Activated naive CD8-positive, alpha-beta T cell (primary cell): ENCODE results near the gene AADAC.
"Not testable (repeated sequence)": the region's sequence is repeated elsewhere in the genome, so short reads cannot be mapped to it uniquely, and the experiment has no call there.

Source experiments
- H3K27ac Mint-ChIP-seq: one replicate; pipeline ENCODE4 v1.8.0; 2021; ENCODE audit warnings: mixed read lengths
- H3K27me3 Mint-ChIP-seq: one replicate; pipeline ENCODE4 v1.8.0; 2021; ENCODE audit warnings: mixed read lengths
- H3K36me3 Mint-ChIP-seq: one replicate; pipeline ENCODE4 v1.8.0; 2021; ENCODE audit warnings: mixed read lengths
- H3K4me1 Mint-ChIP-seq: one replicate; pipeline ENCODE4 v1.8.0; 2021; ENCODE audit warnings: low read depth, mixed read lengths
- H3K4me3 Mint-ChIP-seq: one replicate; pipeline ENCODE4 v1.8.0; 2021; ENCODE audit warnings: mild to moderate bottlenecking, mixed read lengths
- H3K9me3 Mint-ChIP-seq: one replicate; pipeline ENCODE4 v1.8.0; 2021; ENCODE audit warnings: low read depth, mixed read lengths

AADAC gene, protein sequence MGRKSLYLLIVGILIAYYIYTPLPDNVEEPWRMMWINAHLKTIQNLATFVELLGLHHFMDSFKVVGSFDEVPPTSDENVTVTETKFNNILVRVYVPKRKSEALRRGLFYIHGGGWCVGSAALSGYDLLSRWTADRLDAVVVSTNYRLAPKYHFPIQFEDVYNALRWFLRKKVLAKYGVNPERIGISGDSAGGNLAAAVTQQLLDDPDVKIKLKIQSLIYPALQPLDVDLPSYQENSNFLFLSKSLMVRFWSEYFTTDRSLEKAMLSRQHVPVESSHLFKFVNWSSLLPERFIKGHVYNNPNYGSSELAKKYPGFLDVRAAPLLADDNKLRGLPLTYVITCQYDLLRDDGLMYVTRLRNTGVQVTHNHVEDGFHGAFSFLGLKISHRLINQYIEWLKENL

DNA sequence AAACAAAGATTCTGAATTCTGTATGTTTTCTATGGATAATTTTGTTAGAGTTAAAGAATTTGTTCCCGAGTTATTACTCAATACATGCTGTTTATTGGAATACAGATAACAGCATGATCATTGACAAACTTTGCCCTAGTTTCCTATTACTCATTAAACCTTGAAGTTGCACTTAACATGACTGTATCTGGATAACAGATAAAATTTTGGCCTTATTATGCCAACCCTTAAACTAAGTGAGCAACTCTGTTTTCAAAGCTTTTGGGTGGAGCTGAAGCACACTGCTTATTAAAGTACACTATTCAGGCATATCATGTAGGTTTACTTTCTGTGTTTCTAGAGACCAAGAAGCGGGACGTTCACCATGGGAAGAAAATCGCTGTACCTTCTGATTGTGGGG lies at the start of gene AADAC:
AADAC (plus strand) TSS at position 318 of the 400 bp plus-strand sequence; CDS start at position 365, 47 bp downstream.
- Mint-ChIP-seq H3K4me3 (no peak within 1 kb of the TSS), H3K9me3 (no peaks in the 10 kb centered on the region), H3K27ac (no peak within 1 kb of the TSS), H3K27me3 (peaks cover 2% of the 10 kb centered on the region), H3K36me3 (no peaks in the 10 kb centered on the region), H3K4me1 (no peaks in the 10 kb centered on the region)

DNA sequence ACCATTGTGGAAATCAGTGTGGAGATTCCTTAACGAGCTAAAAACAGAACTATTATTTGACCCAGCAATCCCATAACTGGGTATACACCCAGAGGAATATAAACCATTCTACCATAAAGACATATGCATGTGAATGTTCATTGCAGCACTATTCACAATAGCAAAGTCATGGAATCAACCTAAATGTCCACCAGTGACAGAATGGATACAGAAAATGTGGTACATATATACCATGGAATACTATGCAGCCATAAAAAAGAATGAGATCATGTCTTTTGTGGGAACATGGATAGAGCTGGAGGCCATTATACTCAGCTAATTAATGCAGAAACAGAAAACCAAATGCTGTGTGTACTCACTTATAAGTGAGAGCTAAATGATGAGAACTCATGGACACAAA lies 49.2 kb upstream of the AADAC start:
- not testable (repeated sequence) for H3K9me3 Mint-ChIP-seq, H3K36me3 Mint-ChIP-seq, H3K27ac Mint-ChIP-seq, H3K27me3 Mint-ChIP-seq, H3K4me1 Mint-ChIP-seq, H3K4me3 Mint-ChIP-seq

DNA sequence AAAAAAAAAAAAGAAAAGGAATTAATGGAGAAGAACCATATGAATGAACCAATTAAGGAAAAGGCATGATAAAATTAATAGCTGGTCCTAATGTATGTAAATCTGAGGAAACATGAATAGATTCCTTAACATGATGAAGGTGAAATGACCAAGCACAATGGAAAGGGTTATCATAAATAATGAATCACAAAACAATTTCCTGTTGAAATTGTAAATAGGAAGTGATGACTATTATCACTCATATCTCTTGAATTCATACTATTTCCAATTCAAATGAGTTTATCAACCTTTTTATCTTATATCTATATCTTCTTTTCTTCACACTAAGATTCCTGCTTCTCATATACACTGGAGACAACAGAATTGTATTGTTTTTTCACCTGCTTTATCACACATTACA lies 48.2 kb upstream of the AADAC start:
- Mint-ChIP-seq H3K27me3 (no peaks in the 10 kb centered on the region), H3K4me3 (no peak overlapping the region), H3K9me3 (no peaks in the 10 kb centered on the region), H3K4me1 (no peaks in the 10 kb centered on the region), H3K27ac (no peak overlapping the region), H3K36me3 (no peaks in the 10 kb centered on the region)

DNA sequence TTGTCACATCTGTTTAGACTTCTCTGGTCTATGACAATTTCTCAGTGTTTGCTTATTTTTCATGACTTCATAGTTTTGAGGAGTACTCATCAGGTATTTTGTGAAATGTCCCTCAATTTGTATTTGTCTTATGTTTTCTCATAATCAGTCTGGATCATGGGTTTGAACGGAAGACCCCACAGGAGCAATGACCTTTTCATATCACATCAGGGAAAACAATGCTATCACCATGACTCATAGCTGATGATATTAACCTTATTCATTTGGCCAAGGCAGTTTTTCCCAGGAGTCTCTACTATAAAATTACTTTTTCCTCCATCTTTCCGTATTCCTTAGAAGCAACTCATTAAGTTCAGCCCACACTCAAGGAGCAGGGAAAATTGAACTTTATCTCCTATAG lies 47.5 kb upstream of the AADAC start:
- Mint-ChIP-seq H3K4me1 (no peaks in the 10 kb centered on the region), H3K4me3 (no peak overlapping the region), H3K27me3 (no peaks in the 10 kb centered on the region), H3K27ac (no peak overlapping the region), H3K9me3 (no peaks in the 10 kb centered on the region), H3K36me3 (no peaks in the 10 kb centered on the region)

DNA sequence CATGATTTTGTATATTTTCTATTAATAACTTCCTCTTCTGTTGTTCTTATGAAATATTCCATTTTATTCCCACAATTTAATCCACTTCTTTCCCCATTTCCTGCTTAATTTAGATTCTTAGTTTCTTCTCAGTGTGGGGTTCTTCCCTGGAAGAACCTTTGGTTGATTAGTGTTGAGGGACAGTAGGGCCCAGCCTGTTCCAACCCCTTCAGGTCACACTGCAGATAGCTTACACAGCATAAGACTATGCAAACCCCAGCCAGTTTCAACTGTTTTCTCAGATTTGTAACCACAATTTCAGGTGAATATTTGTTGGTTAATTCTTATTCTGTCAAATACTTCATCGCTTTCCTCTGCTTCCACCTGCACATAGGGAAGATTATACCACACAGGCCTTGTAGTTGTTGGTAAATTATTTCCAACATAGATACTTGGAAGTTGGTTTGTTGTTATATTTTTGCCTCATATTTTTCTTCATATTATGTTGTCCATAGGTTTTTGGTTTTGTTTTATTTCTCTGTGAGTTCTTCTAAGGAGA lies 45.5 kb upstream of the AADAC start:
- H3K36me3 Mint-ChIP-seq: no peaks in the 10 kb centered on the region
- H3K4me1 Mint-ChIP-seq: no peaks in the 10 kb centered on the region
- no peaks in the 10 kb centered on the region for H3K9me3 Mint-ChIP-seq
- no peak overlapping the region for H3K27ac Mint-ChIP-seq
- H3K27me3 Mint-ChIP-seq: no peaks in the 10 kb centered on the region
- H3K4me3 Mint-ChIP-seq: no peak overlapping the region

DNA sequence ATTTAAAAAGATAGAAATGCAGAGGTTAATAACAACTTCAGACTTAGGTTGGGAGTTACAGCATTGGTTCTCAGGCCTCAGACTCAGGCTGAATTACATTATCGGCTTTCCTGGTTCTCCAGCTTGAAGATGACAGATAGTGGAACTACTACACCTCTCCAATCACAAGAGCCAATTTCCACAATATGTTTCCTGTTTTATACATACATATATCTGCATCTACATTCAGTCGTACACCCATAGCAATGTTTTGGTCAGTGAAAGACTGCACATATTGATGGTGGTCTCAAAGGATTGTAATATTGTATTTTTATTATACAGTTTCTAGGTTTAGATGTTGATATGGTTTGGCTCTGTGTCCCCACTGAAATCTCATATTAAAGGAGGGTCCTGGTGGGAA lies 44.7 kb upstream of the AADAC start:
- peaks cover 2% of the 10 kb centered on the region for H3K27me3 Mint-ChIP-seq
- H3K27ac Mint-ChIP-seq: no peak overlapping the region
- no peaks in the 10 kb centered on the region for H3K9me3 Mint-ChIP-seq
- H3K4me3 Mint-ChIP-seq: no peak overlapping the region
- no peaks in the 10 kb centered on the region for H3K4me1 Mint-ChIP-seq
- H3K36me3 Mint-ChIP-seq: no peaks in the 10 kb centered on the region

DNA sequence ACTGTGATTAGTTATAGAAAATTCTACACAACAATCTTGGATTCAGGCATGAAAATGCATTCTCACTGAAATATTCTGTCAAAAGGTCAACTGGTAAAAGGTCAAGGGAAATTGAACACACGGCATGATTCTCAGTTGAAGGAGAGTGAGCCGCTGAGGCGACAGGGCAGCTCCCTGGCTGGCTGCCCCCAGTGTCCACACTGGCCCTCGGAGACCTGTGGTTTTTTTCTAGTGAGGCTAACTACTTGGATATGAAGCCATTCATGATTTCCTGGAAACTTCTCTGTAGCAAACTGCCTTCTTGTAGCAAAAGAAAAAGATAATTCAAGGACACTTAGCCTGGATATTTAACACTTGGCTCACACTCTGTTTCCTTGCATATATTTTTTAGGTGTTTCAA lies 43.0 kb upstream of the AADAC start:
- Mint-ChIP-seq H3K9me3 (no peaks in the 10 kb centered on the region), H3K36me3 (no peaks in the 10 kb centered on the region), H3K27me3 (peaks cover 4% of the 10 kb centered on the region), H3K4me3 (no peak overlapping the region), H3K4me1 (no peaks in the 10 kb centered on the region), H3K27ac (no peak overlapping the region)

DNA sequence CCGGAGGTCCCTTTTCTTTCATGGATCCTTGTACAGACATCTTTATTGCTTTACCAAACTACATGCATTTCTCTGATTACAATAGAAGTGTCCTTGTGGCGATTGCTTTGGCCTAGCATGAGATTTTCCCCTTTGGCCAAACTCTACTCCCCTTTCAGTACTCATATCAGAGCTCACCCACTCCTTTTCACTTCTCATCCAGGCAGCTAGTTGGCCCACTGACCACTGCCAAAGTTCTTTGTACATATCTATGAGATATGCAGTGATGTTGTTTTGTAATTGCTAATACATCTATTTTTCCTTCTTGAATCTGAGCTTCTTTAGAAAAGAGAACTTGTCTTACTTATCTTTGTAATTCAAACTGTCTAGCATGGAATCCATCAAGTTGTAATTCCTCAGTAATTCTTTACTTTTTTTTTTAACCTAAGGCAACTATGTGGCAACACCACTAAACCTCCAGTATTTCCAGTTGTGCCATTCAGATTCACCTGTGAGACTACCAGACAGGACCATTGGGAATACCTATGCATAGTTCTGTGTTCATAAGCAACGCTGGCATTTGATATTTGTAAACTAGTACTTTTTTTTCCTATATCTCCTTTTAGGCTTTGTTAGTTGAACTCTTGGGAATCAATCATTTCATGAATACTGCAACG lies 41.0 kb upstream of the AADAC start:
- no peak overlapping the region for H3K4me3 Mint-ChIP-seq
- H3K36me3 Mint-ChIP-seq: no peaks in the 10 kb centered on the region
- H3K9me3 Mint-ChIP-seq: no peaks in the 10 kb centered on the region
- peaks cover 4% of the 10 kb centered on the region for H3K27me3 Mint-ChIP-seq
- no peak overlapping the region for H3K27ac Mint-ChIP-seq
- no peaks in the 10 kb centered on the region for H3K4me1 Mint-ChIP-seq

DNA sequence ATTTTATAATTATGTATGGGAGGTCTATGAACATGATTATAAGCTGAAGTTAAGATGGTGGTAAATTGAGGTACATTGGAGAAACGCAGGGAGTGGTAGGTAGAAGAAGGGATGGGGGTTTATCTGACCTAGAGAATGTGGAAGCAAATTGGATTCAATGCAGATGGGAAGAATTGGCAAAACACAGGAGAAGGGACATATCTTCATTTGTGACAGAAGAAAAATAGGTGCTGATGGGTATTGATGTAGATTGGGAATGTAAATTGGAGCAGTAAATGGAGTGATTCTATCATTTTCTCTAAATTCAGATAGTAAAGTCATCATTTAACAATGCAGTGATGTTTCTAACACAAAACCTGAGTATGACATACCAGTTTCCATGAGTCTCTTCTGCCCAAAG lies 39.7 kb upstream of the AADAC start:
- Mint-ChIP-seq H3K4me1 (no peaks in the 10 kb centered on the region), H3K9me3 (no peaks in the 10 kb centered on the region), H3K27ac (no peak overlapping the region), H3K27me3 (peaks cover 4% of the 10 kb centered on the region), H3K4me3 (no peak overlapping the region), H3K36me3 (no peaks in the 10 kb centered on the region)

DNA sequence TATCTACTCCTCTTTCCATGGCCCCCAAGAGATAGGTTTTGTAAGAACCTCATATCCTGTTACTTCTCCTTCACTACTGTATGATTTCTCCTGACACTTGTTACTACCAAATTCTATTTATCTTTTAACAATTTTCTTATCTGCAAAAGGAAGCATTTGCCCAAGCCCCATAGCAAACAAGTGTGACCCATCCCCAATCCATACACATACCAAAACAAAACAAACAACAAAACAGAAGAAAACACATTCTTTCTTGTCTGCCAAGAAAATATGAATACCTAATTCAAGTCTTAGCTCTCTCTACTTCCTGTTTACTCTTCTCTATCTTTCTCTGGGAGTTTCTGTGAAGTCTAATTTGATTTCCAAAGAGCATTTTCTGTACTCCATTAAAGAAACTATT lies 39.0 kb upstream of the AADAC start:
- Mint-ChIP-seq H3K27me3 (peaks cover 4% of the 10 kb centered on the region), H3K4me1 (no peaks in the 10 kb centered on the region), H3K36me3 (no peaks in the 10 kb centered on the region), H3K4me3 (no peak overlapping the region), H3K9me3 (no peaks in the 10 kb centered on the region), H3K27ac (no peak overlapping the region)

DNA sequence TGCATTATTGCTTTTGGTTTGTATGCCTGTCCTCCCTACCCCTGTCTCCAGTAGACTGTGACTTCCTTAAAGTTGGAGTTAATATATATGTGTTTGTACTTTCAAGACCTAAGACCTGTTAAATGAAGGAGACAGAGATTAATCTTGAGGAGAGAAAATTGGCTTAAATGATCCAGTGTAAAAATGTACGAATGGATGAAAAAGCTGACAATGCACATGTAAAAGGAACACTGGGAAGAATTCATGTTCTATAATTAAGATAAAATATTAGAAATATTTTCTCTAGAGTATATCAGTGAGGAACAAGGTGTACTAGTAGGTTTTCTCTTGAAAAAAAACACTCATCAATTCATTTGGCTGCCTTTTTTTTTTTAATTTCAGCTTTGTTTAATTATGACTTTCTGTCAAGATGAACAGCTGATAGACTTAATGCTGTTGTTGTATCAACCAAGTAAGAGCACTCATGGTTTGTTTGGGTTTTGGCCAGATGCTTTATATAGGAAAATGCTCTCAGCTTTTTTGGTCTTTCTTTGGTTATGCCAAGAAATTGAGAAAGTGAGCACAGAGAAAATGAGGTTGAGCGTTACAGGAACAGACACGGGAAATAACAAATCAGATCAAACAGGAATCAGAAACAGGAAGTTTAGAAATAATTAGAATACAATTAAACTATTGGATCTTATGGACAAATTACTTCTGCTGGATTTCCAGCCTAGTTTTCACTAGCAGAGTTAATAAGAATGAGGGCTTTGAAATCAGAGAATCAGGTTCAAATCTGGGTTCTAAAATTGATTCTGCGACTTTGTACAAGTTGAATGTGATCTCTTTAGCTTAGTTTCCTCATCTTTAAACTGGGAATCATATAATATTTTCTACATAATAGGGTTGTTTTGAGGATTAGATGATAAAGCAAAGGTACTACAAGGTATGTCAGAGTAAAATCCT lies 38.3 kb upstream of the AADAC start:
- Mint-ChIP-seq H3K27ac (no peak overlapping the region), H3K4me1 (no peaks in the 10 kb centered on the region), H3K4me3 (no peak overlapping the region), H3K9me3 (no peaks in the 10 kb centered on the region), H3K27me3 (peaks cover 4% of the 10 kb centered on the region), H3K36me3 (no peaks in the 10 kb centered on the region)

DNA sequence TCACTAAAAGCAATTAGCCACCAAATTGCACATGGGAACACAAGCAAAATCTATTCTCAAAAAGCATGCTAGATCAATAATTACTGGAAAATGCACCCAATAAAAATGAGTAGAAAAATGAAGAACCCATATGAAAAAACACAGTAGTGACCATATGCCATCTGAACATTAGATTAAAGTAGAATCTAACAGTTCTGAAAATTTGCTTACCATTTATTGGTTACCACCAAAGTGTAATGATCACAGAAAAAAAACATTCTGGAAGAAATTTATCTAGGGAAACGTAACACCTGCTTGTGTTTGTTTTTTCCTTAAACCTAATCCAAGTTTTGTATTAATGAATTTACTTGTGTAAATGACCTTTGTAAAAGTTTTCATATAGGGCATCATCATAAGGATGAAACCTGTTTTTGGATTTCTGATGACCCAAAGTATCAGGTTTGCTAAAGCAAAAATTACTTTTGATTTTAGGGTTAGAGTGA lies 37.6 kb upstream of the AADAC start:
- H3K4me3 Mint-ChIP-seq: no peak overlapping the region
- H3K36me3 Mint-ChIP-seq: no peaks in the 10 kb centered on the region
- H3K27me3 Mint-ChIP-seq: peaks cover 4% of the 10 kb centered on the region
- H3K4me1 Mint-ChIP-seq: no peaks in the 10 kb centered on the region
- no peak overlapping the region for H3K27ac Mint-ChIP-seq
- H3K9me3 Mint-ChIP-seq: no peaks in the 10 kb centered on the region

DNA sequence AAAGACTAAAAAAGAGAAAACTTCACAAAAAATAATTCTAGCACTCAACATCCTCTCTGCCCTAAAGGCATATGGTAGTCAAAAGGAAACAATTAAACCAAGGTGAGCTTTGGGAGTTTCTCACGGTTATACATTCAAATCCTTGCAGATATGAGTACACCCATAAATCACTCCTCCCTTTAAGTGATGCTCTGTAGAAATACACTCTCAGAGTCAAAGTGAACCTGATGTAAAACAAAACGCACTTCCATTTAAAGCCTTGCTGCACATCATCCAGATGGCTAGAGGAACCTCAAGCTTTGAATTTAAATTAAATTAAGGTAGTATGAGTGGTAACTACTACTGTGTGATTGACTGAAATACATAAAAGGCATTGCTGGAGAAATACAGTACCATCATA lies 36.0 kb upstream of the AADAC start:
- H3K27ac Mint-ChIP-seq: no peak overlapping the region
- H3K4me1 Mint-ChIP-seq: no peaks in the 10 kb centered on the region
- H3K9me3 Mint-ChIP-seq: no peaks in the 10 kb centered on the region
- no peaks in the 10 kb centered on the region for H3K36me3 Mint-ChIP-seq
- no peak overlapping the region for H3K4me3 Mint-ChIP-seq
- H3K27me3 Mint-ChIP-seq: peaks cover 4% of the 10 kb centered on the region

DNA sequence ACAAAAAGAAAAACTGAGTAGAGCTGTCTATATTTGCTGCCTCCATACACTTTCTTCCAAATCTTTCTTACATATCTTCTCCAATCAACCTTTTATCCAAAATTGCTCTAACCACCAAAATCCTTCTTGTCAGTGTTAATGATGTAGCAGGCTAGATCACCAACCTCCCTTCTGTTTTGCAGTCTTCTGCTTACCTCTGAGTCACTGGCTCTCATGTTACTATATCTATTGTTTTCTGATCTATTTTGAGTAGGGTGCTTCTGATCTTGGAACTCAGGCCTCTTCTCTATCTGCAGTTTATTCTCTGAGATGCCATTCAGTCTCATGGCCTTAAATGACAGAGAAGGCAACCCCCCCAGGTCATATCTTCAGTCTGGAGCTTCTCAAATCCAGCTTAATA lies 26.3 kb upstream of the AADAC start:
- H3K9me3 Mint-ChIP-seq: no peaks in the 10 kb centered on the region
- no peak overlapping the region for H3K4me3 Mint-ChIP-seq
- no peaks in the 10 kb centered on the region for H3K4me1 Mint-ChIP-seq
- H3K36me3 Mint-ChIP-seq: no peaks in the 10 kb centered on the region
- no peaks in the 10 kb centered on the region for H3K27me3 Mint-ChIP-seq
- no peak overlapping the region for H3K27ac Mint-ChIP-seq

DNA sequence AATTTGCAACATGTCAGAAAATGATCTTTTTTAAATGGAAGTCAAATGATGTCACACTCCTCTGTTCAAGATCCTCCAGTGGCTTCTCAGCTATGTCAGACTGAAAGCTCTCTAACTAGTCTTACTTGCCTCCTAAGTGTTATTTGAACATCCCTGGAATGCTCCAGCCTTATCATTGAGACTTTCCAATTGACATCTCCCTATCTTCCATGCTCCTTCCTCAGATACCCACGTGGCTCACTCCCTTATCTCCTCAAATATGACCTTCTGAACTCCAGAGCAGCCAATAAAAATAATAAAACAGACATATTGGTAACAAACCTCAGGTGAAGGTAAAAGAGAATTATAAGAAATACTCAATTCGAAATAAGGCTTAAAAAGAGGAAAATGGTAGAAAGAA lies 25.5 kb upstream of the AADAC start:
- H3K9me3 Mint-ChIP-seq: no peaks in the 10 kb centered on the region
- no peak overlapping the region for H3K4me3 Mint-ChIP-seq
- no peak overlapping the region for H3K27ac Mint-ChIP-seq
- no peaks in the 10 kb centered on the region for H3K4me1 Mint-ChIP-seq
- no peaks in the 10 kb centered on the region for H3K27me3 Mint-ChIP-seq
- no peaks in the 10 kb centered on the region for H3K36me3 Mint-ChIP-seq
